Loucy (cell line): ENCODE measurements around the gene PAX5.
A peak's percentile ranks its signal among the peaks of the same experiment; 100 is the strongest.

Source experiments
- H2AFZ ChIP-seq: fragments of 200-600 bp; sonication (generic); 2 replicates; pipeline ENCODE4 v1.6.0; 2016; ENCODE audit warnings: antibody characterized with exemption, mild to moderate bottlenecking, low read length, moderate library complexity
- H3F3A ChIP-seq: fragments of 200-600 bp; 2 replicates; pipeline ENCODE4 v1.6.0; 2016; ENCODE audit warnings: antibody characterized with exemption, low read depth, mild to moderate bottlenecking
- H3K27me3 ChIP-seq: fragments of 200-600 bp; sonication (generic); 2 replicates; pipeline ENCODE4 v1.6.1; 2014; ENCODE audit warnings: low read length, mild to moderate bottlenecking; ENCODE audit not compliant: insufficient read depth, poor library complexity, severe bottlenecking
- H3K36me3 ChIP-seq: fragments of 200-600 bp; sonication (generic); 2 replicates; pipeline ENCODE4 v1.6.1; 2016; ENCODE audit warnings: low read length; ENCODE audit not compliant: insufficient read depth
- H3K4me1 ChIP-seq: fragments of 200-600 bp; sonication (generic); 2 replicates; pipeline ENCODE4 v1.5.1; 2014; ENCODE audit warnings: low read length, mild to moderate bottlenecking; ENCODE audit not compliant: insufficient read depth, poor library complexity, severe bottlenecking
- H3K4me2 ChIP-seq: fragments of 200-600 bp; sonication (generic); 2 replicates; pipeline ENCODE4 v1.6.0; 2014; ENCODE audit warnings: antibody characterized with exemption, low read length, low read depth, mild to moderate bottlenecking; ENCODE audit not compliant: poor library complexity, severe bottlenecking
- H3K4me3 ChIP-seq: fragments of 200-600 bp; sonication (generic); 2 replicates; pipeline ENCODE4 v1.5.1; 2014; ENCODE audit warnings: low read length, mild to moderate bottlenecking, mixed read lengths; ENCODE audit not compliant: poor library complexity, severe bottlenecking
- H3K79me2 ChIP-seq: fragments of 200-600 bp; sonication (generic); 2 replicates; pipeline ENCODE4 v1.6.1; 2014; ENCODE audit warnings: low read length; ENCODE audit not compliant: insufficient read depth
- H3K9ac ChIP-seq: fragments of 200-600 bp; sonication (generic); 2 replicates; pipeline ENCODE4 v1.6.0; 2014; ENCODE audit warnings: mild to moderate bottlenecking, low read depth, low read length, moderate library complexity; ENCODE audit not compliant: poor library complexity, severe bottlenecking
- H3K9me2 ChIP-seq: fragments of 200-600 bp; sonication (generic); replicated peaks from 2 replicates; pipeline ENCODE4 v1.6.1; 2016; ENCODE audit warnings: low read depth, low read length, mixed read lengths
- H3K9me3 ChIP-seq: fragments of 200-600 bp; sonication (generic); 2 replicates; pipeline ENCODE4 v1.6.1; 2014; ENCODE audit warnings: mild to moderate bottlenecking, antibody characterized with exemption, low read length, low read depth; ENCODE audit not compliant: insufficient read depth
- H4K20me1 ChIP-seq: fragments of 200-600 bp; sonication (generic); 2 replicates; pipeline ENCODE4 v1.6.0; 2014; ENCODE audit warnings: antibody characterized with exemption, low read length, mild to moderate bottlenecking; ENCODE audit not compliant: insufficient read depth, poor library complexity, severe bottlenecking
- EZH2phosphoT487 ChIP-seq: fragments of 200-600 bp; IDR thresholded peaks from 2 replicates; pipeline ENCODE4 v1.6.1; 2018; ENCODE audit warnings: antibody characterized with exemption, mild to moderate bottlenecking, moderate library complexity, borderline replicate concordance
- TF ChIP-seq, protein P1 (sequence below): fragments of 200-600 bp; sonication (generic); conservative IDR thresholded peaks from 2 replicates; pipeline ENCODE4 v1.5.1; 2014; ENCODE audit warnings: mild to moderate bottlenecking, antibody characterized with exemption, low read length

Gene PAX5

DNA sequence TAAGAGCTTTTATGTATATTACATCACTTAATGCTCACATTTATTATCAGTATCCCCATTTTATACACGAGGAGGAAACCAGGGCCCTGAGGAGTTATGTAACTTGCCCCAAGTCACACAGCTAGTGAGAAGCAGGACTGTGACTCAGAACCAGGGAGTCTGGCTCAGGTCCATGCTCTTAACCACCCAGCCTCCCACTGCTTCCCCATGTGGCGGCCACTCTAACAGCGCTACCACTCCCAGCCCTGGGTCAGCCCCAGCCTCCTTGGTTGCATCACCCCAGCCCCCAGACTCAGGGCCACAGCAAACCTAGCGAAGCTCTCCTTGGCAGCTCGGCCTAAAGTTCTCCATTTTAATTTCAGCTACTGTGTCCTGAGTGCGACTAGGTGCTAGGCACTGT lies 159.1 kb downstream of the PAX5 start:
- H3K9ac ChIP-seq, result no peak overlapping the region
- H3F3A ChIP-seq, result no peaks in the 10 kb centered on the region
- no peaks in the 10 kb centered on the region for H3K9me3 ChIP-seq
- H3K4me3 ChIP-seq, result no peak overlapping the region
- no peak for TF ChIP-seq EZH2phosphoT487
- TF ChIP-seq, protein P1, sequence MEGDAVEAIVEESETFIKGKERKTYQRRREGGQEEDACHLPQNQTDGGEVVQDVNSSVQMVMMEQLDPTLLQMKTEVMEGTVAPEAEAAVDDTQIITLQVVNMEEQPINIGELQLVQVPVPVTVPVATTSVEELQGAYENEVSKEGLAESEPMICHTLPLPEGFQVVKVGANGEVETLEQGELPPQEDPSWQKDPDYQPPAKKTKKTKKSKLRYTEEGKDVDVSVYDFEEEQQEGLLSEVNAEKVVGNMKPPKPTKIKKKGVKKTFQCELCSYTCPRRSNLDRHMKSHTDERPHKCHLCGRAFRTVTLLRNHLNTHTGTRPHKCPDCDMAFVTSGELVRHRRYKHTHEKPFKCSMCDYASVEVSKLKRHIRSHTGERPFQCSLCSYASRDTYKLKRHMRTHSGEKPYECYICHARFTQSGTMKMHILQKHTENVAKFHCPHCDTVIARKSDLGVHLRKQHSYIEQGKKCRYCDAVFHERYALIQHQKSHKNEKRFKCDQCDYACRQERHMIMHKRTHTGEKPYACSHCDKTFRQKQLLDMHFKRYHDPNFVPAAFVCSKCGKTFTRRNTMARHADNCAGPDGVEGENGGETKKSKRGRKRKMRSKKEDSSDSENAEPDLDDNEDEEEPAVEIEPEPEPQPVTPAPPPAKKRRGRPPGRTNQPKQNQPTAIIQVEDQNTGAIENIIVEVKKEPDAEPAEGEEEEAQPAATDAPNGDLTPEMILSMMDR, result no peak
- H3K4me1 ChIP-seq, result no peaks in the 10 kb centered on the region
- H4K20me1 ChIP-seq, result no peaks in the 10 kb centered on the region
- no peak overlapping the region for H2AFZ ChIP-seq
- H3K79me2 ChIP-seq, result no peaks in the 10 kb centered on the region
- no peaks in the 10 kb centered on the region for H3K36me3 ChIP-seq
- no peaks in the 10 kb centered on the region for H3K9me2 ChIP-seq
- no peaks in the 10 kb centered on the region for H3K27me3 ChIP-seq
- no peak overlapping the region for H3K4me2 ChIP-seq

DNA sequence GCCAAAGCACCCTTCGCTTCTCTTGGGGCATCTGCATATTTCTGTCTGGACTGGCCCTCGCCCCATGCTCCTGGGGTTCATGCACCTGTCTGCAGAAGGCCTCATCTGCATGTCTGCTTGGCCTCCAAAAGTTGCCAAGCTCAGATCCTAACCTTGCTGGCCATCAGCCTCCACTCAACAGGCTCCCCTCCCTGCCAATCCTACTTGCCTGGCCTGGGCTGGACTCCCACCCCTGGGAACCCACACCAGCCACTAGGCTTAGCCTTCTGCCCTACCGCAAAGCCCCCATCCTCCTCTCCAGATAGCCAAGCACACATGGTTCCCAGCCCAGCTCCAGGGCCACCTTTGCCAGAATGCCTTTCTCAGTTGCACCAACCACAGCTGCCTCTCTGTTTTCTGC lies 159.8 kb downstream of the PAX5 start:
- Histone ChIP-seq H3F3A (no peaks in the 10 kb centered on the region), H3K36me3 (no peaks in the 10 kb centered on the region), H3K4me2 (no peak overlapping the region), H3K9me3 (no peaks in the 10 kb centered on the region), H3K79me2 (no peaks in the 10 kb centered on the region), H3K4me1 (no peaks in the 10 kb centered on the region), H3K4me3 (no peak overlapping the region), H3K27me3 (no peaks in the 10 kb centered on the region), H3K9ac (no peak overlapping the region), H4K20me1 (no peaks in the 10 kb centered on the region), H2AFZ (no peak overlapping the region), H3K9me2 (no peaks in the 10 kb centered on the region)
- TF ChIP-seq, protein P1, result no peak
- no peak for TF ChIP-seq EZH2phosphoT487

DNA sequence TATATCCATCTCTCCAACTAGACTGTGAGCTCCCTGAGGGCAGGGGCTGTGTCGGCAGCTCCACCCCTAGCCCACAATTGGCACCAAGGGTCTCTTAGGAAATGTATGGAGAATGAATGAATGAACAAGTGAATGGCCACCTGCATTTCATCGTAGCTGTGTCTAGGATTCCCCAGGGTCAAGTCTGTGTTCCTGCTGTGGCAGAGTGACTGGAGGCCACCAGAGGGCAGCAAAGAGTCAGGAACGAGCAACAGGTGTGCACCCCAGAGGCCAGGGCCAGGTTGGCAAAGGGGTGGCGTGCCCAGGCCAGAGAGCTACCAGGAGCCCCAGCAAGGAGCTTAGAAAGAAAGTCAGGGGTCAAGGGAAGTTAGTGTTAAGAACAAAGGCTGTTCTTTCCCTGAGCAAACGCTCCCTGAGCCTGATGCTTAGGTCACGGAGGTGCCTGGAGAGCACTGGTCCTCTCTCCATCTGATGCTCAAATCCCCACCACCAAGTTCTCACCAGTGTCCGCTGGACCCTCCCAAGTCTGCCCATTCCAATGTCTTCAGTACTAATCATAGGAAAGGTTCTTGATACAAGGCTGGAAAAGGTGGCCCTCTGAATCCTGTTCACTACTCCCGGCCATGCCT lies 160.7 kb downstream of the PAX5 start:
- Histone ChIP-seq H2AFZ (no peak overlapping the region), H3K4me1 (no peaks in the 10 kb centered on the region), H3K36me3 (no peaks in the 10 kb centered on the region), H3K4me3 (no peak overlapping the region), H3K9ac (no peak overlapping the region), H4K20me1 (no peaks in the 10 kb centered on the region), H3K9me2 (no peaks in the 10 kb centered on the region), H3K4me2 (no peak overlapping the region), H3K79me2 (no peaks in the 10 kb centered on the region), H3F3A (no peaks in the 10 kb centered on the region), H3K9me3 (no peaks in the 10 kb centered on the region), H3K27me3 (no peaks in the 10 kb centered on the region)
- no peak for TF ChIP-seq EZH2phosphoT487
- TF ChIP-seq, protein P1, result peak; percentile 98
